OCI-LY3 (cell line): ENCODE measurements around the gene SPRR2F.

ENCODE experiments used
- CTCF ChIP-seq: fragments of 200-600, 300-600 bp; sonication (generic); IDR thresholded peaks from 2 replicates; pipeline ENCODE4 v1.5.1; 2014; ENCODE audit warnings: antibody characterized with exemption, low read length, low read depth
- EZH2phosphoT487 ChIP-seq: fragments of 200-600 bp; shearing (Covaris generic); IDR thresholded peaks from 2 replicates; pipeline ENCODE4 v1.6.1; 2018; ENCODE audit warnings: antibody characterized with exemption, mixed run types, low read depth

- TF ChIP-seq EZH2phosphoT487 (no peak), CTCF (no peak)
Observed at GRCh38 chr1:153087652-153088051, 25.7 kb downstream of the SPRR2F start.
